Measurements from ENCODE around the gene SMTNL2. TPM values are rescaled to one million over a fixed set of nuclear protein-coding genes. Genes with fewer than 3 reads are reported as not detected.

The SMTNL2 gene
- total RNA-seq (2014; rRNA removed; shearing (Covaris generic)), result not detected in 2 replicates

DNA sequence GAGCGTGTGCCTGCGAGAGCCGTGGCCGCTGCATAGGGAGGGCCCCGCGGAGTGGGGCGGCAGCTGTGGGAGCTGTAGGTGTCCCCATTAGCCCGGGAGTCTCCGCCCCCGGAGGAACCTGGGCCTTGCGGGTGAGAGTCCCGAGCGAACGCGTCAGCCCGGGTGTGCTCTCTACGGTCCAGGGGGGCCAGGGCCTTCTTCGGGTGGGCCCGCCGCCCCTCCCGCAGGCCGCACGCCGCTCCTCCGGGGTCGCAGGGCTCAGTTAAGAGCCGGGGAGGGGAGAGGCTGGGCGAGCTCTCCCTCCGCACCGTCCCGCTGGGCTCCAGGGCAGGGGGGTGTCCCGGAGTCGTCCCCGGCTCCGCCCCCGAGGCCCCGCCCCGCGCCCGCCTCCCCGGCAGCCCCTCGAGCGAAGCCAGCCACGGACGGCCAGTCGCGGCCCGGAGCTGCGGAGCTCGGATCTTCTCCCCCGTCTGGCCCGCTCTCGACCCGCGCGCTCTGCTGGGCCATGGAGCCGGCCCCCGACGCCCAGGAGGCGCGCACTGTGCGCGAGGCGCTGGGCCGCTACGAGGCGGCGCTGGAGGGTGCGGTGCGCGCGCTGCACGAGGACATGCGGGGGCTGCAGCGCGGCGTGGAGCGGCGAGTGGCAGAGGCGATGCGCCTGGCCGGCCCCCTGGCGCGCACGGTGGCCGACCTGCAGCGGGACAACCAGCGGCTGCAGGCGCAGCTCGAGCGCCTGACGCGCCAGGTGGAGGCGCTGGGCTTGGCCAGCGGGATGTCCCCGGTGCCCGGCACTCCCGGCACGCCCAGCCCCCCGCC lies at the start of gene SMTNL2:
Gene SMTNL2, plus strand, starts transcription at position 429 of the 816 bp plus-strand sequence. Its CDS starts 77 bp downstream, at position 506.
- Histone ChIP-seq H3K4me1 (replicated peaks) (peaks cover 11% of the 10 kb centered on the region), H3K36me3 (no peaks in the 10 kb centered on the region), H3K4me3 (no peak within 1 kb of the TSS), H3K27ac (no peak within 1 kb of the TSS), H3K27me3 (replicated peaks) (peaks cover 49% of the 10 kb centered on the region), H3K9me3 (replicated peaks) (no peaks in the 10 kb centered on the region)
- DNase-seq (ENCODE audit: low read depth in 1 of 2, low spot score in 2 of 2), result no peak

DNA sequence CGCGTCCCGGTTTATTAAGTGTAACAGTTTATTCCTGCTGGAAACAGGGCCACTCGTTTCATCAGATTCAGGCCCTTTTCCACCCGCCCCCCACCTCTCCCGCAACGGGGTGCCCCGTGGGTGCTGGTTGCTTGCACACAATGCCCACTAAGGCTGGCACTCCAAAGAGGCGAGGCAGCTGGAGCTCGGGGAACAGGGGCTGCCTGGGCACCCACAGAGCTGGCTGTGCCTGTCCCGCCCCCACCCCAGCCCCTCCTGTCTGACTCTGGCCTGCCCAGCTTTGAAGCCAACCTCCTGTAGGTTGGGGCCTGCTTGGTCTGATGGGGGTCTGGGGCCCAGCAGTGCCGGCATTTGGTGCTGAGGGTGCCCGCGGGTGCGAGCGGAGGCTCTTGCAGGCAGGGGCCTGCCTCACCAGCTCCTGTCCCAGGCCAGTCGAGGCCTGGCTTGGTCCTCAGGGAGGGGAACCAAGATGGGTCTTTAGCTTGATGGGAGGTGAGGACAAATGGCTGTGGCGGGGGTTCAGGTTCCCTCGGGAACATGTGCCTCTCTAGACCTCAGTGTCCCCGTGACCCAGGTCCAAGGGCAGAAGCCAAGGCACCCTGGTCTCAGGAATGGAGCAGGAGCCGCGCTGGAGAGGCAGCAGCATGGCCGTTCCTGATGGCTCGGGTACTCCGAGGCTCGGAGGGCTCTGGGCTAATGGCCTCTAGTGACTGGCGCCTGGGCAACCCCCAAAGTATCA lies 49.2 kb upstream of the SMTNL2 start:
- Histone ChIP-seq H3K36me3 (peaks cover 10% of the 10 kb centered on the region), H3K27ac (no peak overlapping the region), H3K27me3 (replicated peaks) (no peaks in the 10 kb centered on the region), H3K4me1 (replicated peaks) (no peaks in the 10 kb centered on the region), H3K4me3 (no peak overlapping the region), H3K9me3 (replicated peaks) (no peaks in the 10 kb centered on the region)
- DNase-seq (ENCODE audit: low read depth in 1 of 2, low spot score in 2 of 2), result no peak

DNA sequence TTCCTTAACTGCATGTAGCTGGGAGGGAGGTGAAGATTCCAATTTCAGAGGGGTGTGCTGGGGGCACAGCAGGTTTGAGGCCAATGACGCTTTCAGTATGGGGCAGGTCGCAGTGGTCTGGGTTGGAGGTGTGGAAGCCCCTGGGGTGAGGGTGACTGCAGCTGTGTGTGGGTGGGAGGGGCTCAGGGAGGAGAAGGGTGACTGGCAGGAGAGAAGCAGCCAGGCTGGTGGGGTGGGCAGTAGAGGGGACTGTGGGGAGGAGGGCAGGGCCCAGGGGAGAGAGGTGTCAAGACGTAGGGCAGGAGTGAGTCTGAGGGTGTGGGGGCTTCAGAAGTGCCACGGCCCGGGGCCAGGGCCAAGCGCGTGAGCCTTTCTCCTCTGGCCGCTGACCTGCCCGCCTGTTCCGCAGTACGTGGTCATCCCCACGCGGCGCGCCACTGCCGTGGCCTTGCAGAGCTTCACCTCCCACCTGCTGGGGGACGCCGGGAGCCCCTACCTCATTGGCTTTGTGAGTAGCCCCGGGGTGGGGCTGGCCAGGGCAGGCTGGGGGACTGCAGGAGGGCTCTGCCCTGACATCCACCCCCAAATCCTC lies 48.6 kb upstream of the SMTNL2 start:
- no peak overlapping the region for H3K4me3 ChIP-seq
- H3K27me3 ChIP-seq (replicated peaks), result no peaks in the 10 kb centered on the region
- no peaks in the 10 kb centered on the region for H3K4me1 ChIP-seq (replicated peaks)
- no peak for DNase-seq (ENCODE audit: low read depth in 1 of 2, low spot score in 2 of 2)
- H3K36me3 ChIP-seq, result peaks cover 15% of the 10 kb centered on the region
- no peak overlapping the region for H3K27ac ChIP-seq
- no peaks in the 10 kb centered on the region for H3K9me3 ChIP-seq (replicated peaks)

DNA sequence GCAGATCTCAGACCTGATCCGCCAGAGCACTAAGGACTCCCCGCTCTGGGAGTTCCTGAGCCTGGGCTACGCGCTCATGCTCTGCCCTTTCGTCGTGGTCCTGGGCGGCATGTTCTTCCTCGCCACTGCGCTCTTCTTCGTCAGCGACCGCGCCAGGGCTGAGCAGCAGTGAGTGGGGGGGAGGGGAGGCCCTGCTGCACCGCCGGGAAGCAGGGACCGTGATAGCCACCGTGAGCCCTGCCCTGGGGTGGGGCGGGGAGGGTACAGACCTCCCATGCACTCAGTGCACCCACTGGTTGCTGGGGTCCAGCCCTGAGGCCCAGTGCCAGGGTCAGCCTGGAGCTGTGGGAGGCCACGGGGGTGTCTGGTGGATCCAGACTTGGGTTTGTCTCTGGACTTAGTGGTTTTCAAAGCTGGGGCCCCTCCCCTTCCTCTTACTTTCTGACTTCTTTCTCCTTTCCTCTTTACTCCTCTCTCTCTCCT lies 48.0 kb upstream of the SMTNL2 start:
- no peaks in the 10 kb centered on the region for H3K4me1 ChIP-seq (replicated peaks)
- H3K36me3 ChIP-seq, result peaks cover 21% of the 10 kb centered on the region
- no peak overlapping the region for H3K4me3 ChIP-seq
- no peaks in the 10 kb centered on the region for H3K9me3 ChIP-seq (replicated peaks)
- no peak for DNase-seq (ENCODE audit: low read depth in 1 of 2, low spot score in 2 of 2)
- no peaks in the 10 kb centered on the region for H3K27me3 ChIP-seq (replicated peaks)
- no peak overlapping the region for H3K27ac ChIP-seq

DNA sequence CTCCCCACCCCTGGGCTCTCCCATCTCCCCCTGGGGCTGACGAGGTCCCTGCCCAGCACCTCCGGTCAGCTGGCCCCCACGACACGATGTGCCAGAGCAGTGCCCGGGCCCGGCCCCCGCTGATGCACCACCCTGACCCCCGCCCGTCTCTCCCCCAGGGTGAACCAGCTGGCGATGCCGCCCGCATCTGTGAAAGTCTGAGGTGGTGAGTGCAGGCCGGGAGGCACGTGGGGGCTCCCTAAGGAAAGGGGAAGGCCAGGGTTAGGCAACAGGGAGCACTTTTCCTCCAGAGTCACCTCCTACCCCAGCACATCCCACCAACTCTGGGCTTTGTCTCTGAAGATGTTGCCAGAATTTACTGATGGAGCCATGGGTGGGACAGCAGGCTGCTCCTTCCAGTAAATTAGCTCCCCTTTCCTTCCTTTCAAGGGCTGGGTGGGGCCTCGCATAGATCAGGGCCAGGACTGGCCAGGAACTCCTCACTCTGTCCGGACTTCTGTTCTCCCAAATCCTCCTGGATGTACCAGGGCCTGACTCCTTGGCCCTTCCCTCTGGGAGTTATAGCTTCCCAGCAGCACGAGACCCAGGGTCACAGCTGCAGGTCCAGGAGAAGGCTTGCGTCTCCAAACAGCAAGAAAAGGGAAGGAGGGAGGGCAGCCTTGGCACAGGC lies 47.5 kb upstream of the SMTNL2 start:
- DNase-seq (ENCODE audit: low read depth in 1 of 2, low spot score in 2 of 2), result no peak

DNA sequence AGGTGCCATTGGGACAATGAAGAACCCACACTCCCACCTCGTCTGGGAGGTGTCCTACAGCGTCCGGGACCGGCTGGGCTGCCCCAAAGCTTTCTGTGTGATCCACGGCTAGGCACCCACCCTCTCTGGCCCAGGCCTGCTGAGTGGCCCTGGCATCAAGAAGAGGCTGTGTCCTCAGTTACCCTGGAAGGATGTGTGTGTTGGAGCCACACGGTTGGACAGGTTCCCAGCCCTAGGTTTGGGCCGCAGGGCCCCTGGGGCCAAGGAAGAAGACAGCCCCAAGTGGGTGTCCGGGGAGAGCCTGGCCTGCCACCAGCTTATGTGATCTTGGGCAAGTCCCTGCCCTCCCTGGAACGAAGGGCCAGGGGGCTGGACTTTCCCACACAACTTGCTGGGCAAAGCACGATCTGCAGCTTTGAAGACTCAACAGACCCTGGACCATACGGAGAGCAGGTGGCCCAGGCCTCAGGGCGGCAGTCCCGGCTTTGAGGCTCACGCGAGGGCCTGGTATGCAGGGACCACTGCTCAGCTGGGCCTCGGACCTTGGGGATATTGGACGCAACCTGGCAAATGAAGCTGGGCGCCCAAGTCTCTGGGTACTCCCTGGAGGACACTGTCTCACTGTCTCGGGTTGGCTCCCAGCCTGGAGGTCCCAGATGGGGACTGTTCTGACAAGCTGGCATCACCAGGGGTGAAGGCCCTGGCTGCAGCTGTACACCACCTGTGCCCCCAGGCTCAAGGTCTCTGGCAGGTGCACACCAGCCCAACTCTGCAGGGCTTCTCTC lies 46.7 kb upstream of the SMTNL2 start:
- no peak for DNase-seq (ENCODE audit: low read depth in 1 of 2, low spot score in 2 of 2)
- Histone ChIP-seq H3K4me1 (replicated peaks) (no peaks in the 10 kb centered on the region), H3K27me3 (replicated peaks) (no peaks in the 10 kb centered on the region), H3K27ac (no peak overlapping the region), H3K4me3 (no peak overlapping the region), H3K36me3 (peaks cover 34% of the 10 kb centered on the region), H3K9me3 (replicated peaks) (no peaks in the 10 kb centered on the region)

More for the DNA sequence above, 47.5 kb upstream of the SMTNL2 start:
- H3K36me3 ChIP-seq, result peaks cover 26% of the 10 kb centered on the region
- no peaks in the 10 kb centered on the region for H3K4me1 ChIP-seq (replicated peaks)
- H3K4me3 ChIP-seq, result no peak overlapping the region
- no peaks in the 10 kb centered on the region for H3K27me3 ChIP-seq (replicated peaks)
- H3K9me3 ChIP-seq (replicated peaks), result no peaks in the 10 kb centered on the region
- no peak overlapping the region for H3K27ac ChIP-seq

DNA sequence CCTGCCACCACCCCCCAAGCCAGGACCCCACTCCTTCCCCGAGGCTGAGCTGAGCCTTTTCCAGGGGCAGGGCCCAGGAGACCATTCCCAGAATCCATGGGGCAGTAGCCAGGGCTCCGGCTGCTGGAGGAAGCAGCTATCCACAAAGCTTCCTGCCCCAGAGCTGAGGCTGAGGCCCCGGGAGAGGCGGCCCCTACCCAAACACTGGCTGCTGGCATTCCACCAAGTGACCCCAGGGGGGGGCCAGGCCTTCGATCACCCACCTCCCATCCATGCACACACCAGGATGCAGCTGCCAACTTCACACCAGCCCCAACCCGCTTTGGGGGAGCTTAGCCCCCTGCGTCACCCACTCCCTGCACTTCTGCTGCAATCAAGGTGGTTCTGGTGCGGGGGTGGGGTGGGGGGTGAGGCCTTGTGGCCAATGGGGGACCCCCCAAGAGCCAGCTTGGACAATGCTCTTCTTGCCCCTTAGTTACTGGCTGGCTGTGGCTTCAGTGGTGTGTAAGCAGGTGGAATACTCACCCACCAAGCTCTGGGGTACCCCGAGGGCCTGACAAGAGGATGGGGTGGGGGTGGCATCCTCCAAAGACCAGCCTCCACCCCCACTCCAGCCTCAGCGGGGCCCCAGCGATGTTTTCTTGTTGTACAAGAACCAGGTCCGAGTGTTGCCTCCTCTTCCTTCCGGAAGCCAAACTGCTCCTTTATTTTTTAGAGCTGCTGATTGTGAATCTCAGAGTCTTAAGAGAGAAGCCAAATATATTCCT lies 45.9 kb upstream of the SMTNL2 start:
- DNase-seq (ENCODE audit: low read depth in 1 of 2, low spot score in 2 of 2), result no peak

DNA sequence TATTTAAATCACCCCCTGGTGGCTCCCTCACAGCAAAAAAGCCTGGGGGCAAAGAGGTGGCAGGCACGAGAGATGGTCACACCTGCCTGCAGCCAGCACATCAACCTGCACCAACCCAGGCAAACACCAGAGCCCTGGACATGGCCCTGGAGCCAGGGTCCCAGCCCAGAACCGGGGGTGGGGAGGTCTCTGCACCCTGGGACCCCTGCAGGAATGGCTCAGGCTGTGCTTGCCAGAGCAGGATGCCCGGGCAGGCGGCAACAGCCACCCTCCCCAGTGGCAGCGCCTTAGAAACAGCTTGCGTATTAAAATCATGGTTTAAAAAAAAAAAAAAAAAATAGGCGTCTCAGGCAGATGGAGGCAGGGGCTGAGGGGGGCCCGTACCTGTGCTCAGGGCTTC lies 45.3 kb upstream of the SMTNL2 start:
- H3K9me3 ChIP-seq (replicated peaks), result no peaks in the 10 kb centered on the region

More for the DNA sequence above, 45.9 kb upstream of the SMTNL2 start:
- H3K27me3 ChIP-seq (replicated peaks), result no peaks in the 10 kb centered on the region
- H3K36me3 ChIP-seq, result peaks cover 42% of the 10 kb centered on the region
- no peak overlapping the region for H3K27ac ChIP-seq
- H3K9me3 ChIP-seq (replicated peaks), result no peaks in the 10 kb centered on the region
- no peak overlapping the region for H3K4me3 ChIP-seq
- H3K4me1 ChIP-seq (replicated peaks), result no peaks in the 10 kb centered on the region

DNA sequence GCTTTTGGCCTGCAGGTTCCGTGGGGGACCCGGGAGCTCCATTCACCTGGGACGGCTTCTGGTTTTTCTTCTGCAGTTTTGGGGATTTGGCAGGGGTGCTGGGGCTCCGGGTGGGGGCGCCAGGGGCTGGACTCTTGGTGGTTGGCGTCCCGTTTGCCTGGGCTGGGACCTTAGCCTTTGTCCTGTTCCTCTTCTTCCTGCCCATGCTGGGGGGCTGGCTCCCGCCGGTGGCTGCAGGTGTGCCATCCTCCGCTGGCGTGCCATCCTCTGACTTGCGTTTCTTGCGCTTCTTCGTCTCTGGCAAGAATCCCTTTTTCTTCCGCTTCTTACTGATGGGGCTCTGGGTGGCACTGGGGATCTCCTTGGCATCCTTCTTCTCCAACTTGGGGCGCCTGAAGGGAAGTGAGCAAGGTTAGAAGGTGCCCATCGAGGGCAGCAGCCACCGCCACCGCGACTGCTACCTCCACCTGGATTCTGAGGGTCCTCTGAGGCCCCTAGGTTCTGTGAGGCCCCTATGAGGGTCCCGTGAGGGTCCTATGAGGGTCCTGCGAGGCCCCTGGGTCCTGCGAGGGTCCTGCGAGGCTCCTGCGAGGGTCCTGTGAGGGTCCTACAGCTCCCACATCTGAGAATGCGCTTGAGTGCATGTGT lies 44.6 kb upstream of the SMTNL2 start:
- Histone ChIP-seq H3K36me3 (peaks cover 42% of the 10 kb centered on the region), H3K27me3 (replicated peaks) (no peaks in the 10 kb centered on the region), H3K9me3 (replicated peaks) (no peaks in the 10 kb centered on the region), H3K27ac (no peak overlapping the region), H3K4me3 (no peak overlapping the region), H3K4me1 (replicated peaks) (no peaks in the 10 kb centered on the region)
- DNase-seq (ENCODE audit: low read depth in 1 of 2, low spot score in 2 of 2), result no peak

More for the DNA sequence above, 45.3 kb upstream of the SMTNL2 start:
- peaks cover 42% of the 10 kb centered on the region for H3K36me3 ChIP-seq
- H3K27ac ChIP-seq, result no peak overlapping the region
- H3K27me3 ChIP-seq (replicated peaks), result no peaks in the 10 kb centered on the region
- no peak for DNase-seq (ENCODE audit: low read depth in 1 of 2, low spot score in 2 of 2)
- no peak overlapping the region for H3K4me3 ChIP-seq
- no peaks in the 10 kb centered on the region for H3K4me1 ChIP-seq (replicated peaks)

DNA sequence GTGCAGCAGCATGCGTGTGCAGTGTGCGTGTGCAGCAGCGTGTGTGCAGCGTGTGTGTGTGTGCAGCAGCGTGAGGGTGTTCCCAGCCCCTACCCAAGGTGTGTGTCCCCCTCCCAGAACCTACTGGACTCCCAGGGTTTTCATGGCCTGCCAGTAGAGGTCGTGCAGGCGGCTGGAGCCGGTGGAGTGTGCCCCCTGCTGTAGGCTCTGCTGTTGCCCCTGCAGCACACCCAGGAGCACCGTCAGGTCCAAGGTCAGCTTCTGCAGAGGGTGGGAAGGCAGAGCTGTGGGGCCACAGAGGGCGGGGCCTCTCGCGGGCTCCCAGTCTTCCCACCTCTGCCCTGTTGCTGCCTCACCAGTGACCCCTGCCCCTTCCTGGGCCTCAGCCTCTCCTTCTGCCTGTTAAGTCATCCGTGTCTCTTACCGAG lies 44.1 kb upstream of the SMTNL2 start:
- no peak for DNase-seq (ENCODE audit: low read depth in 1 of 2, low spot score in 2 of 2)
- Histone ChIP-seq H3K27me3 (replicated peaks) (no peaks in the 10 kb centered on the region), H3K4me1 (replicated peaks) (no peaks in the 10 kb centered on the region), H3K4me3 (no peak overlapping the region), H3K9me3 (replicated peaks) (no peaks in the 10 kb centered on the region), H3K27ac (no peak overlapping the region), H3K36me3 (peaks cover 44% of the 10 kb centered on the region)

DNA sequence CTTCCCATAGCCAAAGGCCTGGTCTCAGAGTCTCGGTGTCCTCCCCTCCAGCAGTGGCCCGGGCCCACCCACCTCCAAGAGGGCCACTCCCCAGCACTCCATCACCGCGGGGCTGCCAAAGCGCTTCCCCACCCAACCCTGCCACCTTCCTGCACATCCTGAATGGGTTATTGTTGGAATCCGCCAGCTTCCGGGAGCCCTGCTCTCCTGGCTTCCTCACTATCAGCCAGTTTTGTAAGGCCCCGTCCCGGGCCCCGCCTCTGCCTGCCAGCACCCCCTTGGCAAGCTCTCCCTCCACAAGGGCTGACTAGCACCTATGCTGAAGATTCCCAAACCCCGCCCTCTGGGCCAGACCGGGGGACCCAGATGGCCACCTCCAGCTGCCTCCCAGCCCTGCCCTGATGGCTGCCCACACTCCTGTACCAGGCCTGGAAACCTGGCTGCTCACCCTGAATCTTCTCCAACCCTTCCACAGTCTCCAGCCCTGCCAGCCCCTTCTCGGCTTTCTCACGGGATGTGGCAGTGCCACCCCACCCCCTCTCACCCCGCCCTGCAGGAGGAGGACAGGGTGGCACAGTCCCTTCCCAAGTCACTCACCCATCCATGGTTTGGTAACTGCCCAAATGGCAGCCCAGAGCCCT lies 43.5 kb upstream of the SMTNL2 start:
- no peak for DNase-seq (ENCODE audit: low read depth in 1 of 2, low spot score in 2 of 2)
- Histone ChIP-seq H3K9me3 (replicated peaks) (no peaks in the 10 kb centered on the region), H3K27ac (no peak overlapping the region), H3K4me3 (no peak overlapping the region), H3K36me3 (peaks cover 50% of the 10 kb centered on the region), H3K27me3 (replicated peaks) (no peaks in the 10 kb centered on the region), H3K4me1 (replicated peaks) (no peaks in the 10 kb centered on the region)

Measured in SJSA1 (cell line).